GF-D8 (cell line): Measurements from ENCODE around the gene PLAC1.

ENCODE experiments used
- DNase-seq: peaks from one replicate; lab custom pipeline; 2025; lab: John Stamatoyannopoulos, UW

Gene PLAC1

GRCh38 chrX:134658002-134658759, at the start of gene PLAC1:
Gene PLAC1, minus strand, starts transcription at chrX:134658471. Its CDS starts 91,789 bp downstream, at chrX:134566682.
- DNase-seq = no peak

- DNase-seq = no peak
Observed at GRCh38 chrX:134706138-134706537, 47.9 kb upstream of the PLAC1 start.

- DNase-seq = no peak
Observed at GRCh38 chrX:134695999-134696398, 37.7 kb upstream of the PLAC1 start.

- DNase-seq = no peak
Observed at GRCh38 chrX:134694333-134695322, 36.4 kb upstream of the PLAC1 start.

- no peak for DNase-seq
Observed at GRCh38 chrX:134693644-134694043, 35.4 kb upstream of the PLAC1 start.

- no peak for DNase-seq
Observed at GRCh38 chrX:134692990-134693389, 34.7 kb upstream of the PLAC1 start.

GRCh38 chrX:134692233-134692632, 34.0 kb upstream of the PLAC1 start:
- no peak for DNase-seq

- no peak for DNase-seq
Observed at GRCh38 chrX:134691453-134691852, 33.2 kb upstream of the PLAC1 start.

GRCh38 chrX:134688839-134689238, 30.6 kb upstream of the PLAC1 start:
- no peak for DNase-seq

- no peak for DNase-seq
Observed at GRCh38 chrX:134688031-134688823, 30.0 kb upstream of the PLAC1 start.

- DNase-seq = no peak
Observed at GRCh38 chrX:134685668-134686067, 27.4 kb upstream of the PLAC1 start.

GRCh38 chrX:134684956-134685355, 26.7 kb upstream of the PLAC1 start:
- no peak for DNase-seq

- no peak for DNase-seq
Observed at GRCh38 chrX:134683351-134684005, 25.2 kb upstream of the PLAC1 start.

GRCh38 chrX:134682081-134682480, 23.8 kb upstream of the PLAC1 start:
- no peak for DNase-seq

GRCh38 chrX:134679644-134680043, 21.4 kb upstream of the PLAC1 start:
- no peak for DNase-seq

- no peak for DNase-seq
Observed at GRCh38 chrX:134679221-134679620, 20.9 kb upstream of the PLAC1 start.

- DNase-seq = no peak
Observed at GRCh38 chrX:134677332-134677731, 19.1 kb upstream of the PLAC1 start.

- no peak for DNase-seq
Observed at GRCh38 chrX:134676436-134676835, 18.2 kb upstream of the PLAC1 start.

GRCh38 chrX:134673123-134673522, 14.9 kb upstream of the PLAC1 start:
- no peak for DNase-seq

- DNase-seq = no peak
Observed at GRCh38 chrX:134672101-134672500, 13.8 kb upstream of the PLAC1 start.

- DNase-seq = no peak
Observed at GRCh38 chrX:134671294-134671693, 13.0 kb upstream of the PLAC1 start.
